OCI-LY7 (cell line): ENCODE measurements around the gene ZCCHC2.

Experiments
- EZH2phosphoT487 ChIP-seq: fragments of 200-600 bp; sonication (generic); IDR thresholded peaks from 2 replicates; pipeline ENCODE4 v1.6.1; 2018; ENCODE audit warnings: low read depth, borderline replicate concordance, mild to moderate bottlenecking, mixed run types, antibody characterized with exemption, low read length, moderate library complexity, mixed read lengths
- TF ChIP-seq, protein P1 (sequence below): fragments of 200-600 bp; sonication (generic); conservative IDR thresholded peaks from 2 replicates; pipeline ENCODE4 v1.5.1; 2014; ENCODE audit warnings: mild to moderate bottlenecking, antibody characterized with exemption, low read length, moderate library complexity, mixed read lengths

DNA sequence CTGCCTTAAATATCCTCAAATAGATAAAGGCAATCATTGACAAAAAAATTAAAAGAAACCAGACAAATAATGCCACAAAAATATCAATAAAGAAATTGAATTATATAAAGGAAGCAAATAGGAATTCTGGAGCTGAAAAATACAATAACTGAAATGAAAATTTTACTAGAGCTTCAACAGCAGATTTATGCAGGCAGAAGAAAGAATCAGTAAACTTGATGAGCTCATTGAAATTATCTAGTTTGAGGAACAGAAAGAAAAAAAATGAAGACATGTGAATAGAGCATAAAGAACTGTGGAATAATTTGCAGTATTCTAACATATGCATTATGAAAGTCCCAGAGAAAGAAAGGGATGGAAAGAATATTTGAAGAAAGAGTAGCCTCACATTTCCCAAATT is 41.9 kb upstream of the ZCCHC2 start:
- TF ChIP-seq, protein P1, sequence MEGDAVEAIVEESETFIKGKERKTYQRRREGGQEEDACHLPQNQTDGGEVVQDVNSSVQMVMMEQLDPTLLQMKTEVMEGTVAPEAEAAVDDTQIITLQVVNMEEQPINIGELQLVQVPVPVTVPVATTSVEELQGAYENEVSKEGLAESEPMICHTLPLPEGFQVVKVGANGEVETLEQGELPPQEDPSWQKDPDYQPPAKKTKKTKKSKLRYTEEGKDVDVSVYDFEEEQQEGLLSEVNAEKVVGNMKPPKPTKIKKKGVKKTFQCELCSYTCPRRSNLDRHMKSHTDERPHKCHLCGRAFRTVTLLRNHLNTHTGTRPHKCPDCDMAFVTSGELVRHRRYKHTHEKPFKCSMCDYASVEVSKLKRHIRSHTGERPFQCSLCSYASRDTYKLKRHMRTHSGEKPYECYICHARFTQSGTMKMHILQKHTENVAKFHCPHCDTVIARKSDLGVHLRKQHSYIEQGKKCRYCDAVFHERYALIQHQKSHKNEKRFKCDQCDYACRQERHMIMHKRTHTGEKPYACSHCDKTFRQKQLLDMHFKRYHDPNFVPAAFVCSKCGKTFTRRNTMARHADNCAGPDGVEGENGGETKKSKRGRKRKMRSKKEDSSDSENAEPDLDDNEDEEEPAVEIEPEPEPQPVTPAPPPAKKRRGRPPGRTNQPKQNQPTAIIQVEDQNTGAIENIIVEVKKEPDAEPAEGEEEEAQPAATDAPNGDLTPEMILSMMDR: no peak
- TF ChIP-seq EZH2phosphoT487: no peak
